HCT116 (cell line): ENCODE results near the gene MAS1. TPM values are rescaled to one million over a fixed set of nuclear protein-coding genes. Genes with fewer than 3 reads are reported as not detected.
"Not testable (repeated sequence)": the region's sequence is repeated elsewhere in the genome, so short reads cannot be mapped to it uniquely, and the experiment has no call there.

ENCODE experiments used
- ATAC-seq: fragments of 200-7000 bp; cut with Tn5 transposase; 2 replicates; pipeline ENCODE4 v1.9.1; 2020; ENCODE audit warnings: mild to moderate bottlenecking, moderate library complexity
- BruUV-seq: library from RNA; stranded (reverse); fragments of 400-500 nt; replicated peaks from 2 replicates; lab custom pipeline; 2021; lab: Mats Ljungman, UMichigan
- CTCF ChIA-PET: fragments of 300-600 bp; sonication (Branson Sonifier 250); formaldehyde crosslinking; loops from one replicate; lab custom pipeline; 2021; ENCODE audit warnings: antibody characterized with exemption; lab: Charles Lee
- POLR2A ChIA-PET: fragments of 300-600, 350-600 bp; sonication (Branson Sonifier 250); formaldehyde crosslinking; loops from one replicate; lab custom pipeline; 2021; ENCODE audit warnings: antibody characterized with exemption; lab: Charles Lee
- RAD21 ChIA-PET, 2 experiments: fragments of 300-600 bp; sonication (Branson Sonifier 250); formaldehyde crosslinking; loops; one replicate each; lab custom pipeline; 2023; ENCODE audit warnings: low total read pairs in 2 of 2; ENCODE audit not compliant: uncharacterized antibody in 2 of 2, unreplicated experiment in 2 of 2, low non-redundant PET in 1 of 2; lab: Charles Lee
- DNase-seq: peaks from one replicate; pipeline ENCODE4 v3.0.0-alpha.2; 2010; ENCODE audit warnings: low read depth, low spot score
- H2AFZ ChIP-seq: fragments of 200-600 bp; shearing (Covaris generic), sonication (generic); 2 replicates; pipeline ENCODE4 v1.6.1; 2017; ENCODE audit warnings: low read depth, mixed run types, mixed read lengths, antibody characterized with exemption, low read length; ENCODE audit not compliant: poor library complexity, severe bottlenecking
- H3K27ac ChIP-seq: 2 replicates; pipeline ENCODE4 v1.5.1; 2012; ENCODE audit warnings: low read depth, low read length
- H3K27me3 ChIP-seq: fragments of 200-600 bp; sonication (generic); 2 replicates; pipeline ENCODE4 v1.6.1; 2016; ENCODE audit warnings: mixed run types, low read length, mixed read lengths; ENCODE audit not compliant: insufficient read depth
- H3K36me3 ChIP-seq, 2 experiments: fragments of 200-500 bp in 1 of 2; fragments of 200-600 bp in 1 of 2; sonication (Bioruptor generic) in 1 of 2; sonication (generic) in 1 of 2; 2 replicates each; pipeline versions ENCODE4 v1.5.1 to v1.6.1; 2014 to 2016; ENCODE audit warnings: low read length in 2 of 2, inconsistent platforms in 1 of 2, mixed read lengths in 1 of 2, mixed run types in 1 of 2; ENCODE audit not compliant: insufficient read depth in 2 of 2, control insufficient read depth in 1 of 2
- H3K4me1 ChIP-seq, 2 experiments: fragments of 200-600 bp in 1 of 2; sonication (generic) in 1 of 2; 2 replicates each; pipeline versions ENCODE4 v1.5.1 to v1.6.1; 2012 to 2017; ENCODE audit warnings: low read length in 2 of 2, inconsistent platforms in 1 of 2, mild to moderate bottlenecking in 1 of 2, mixed read lengths in 1 of 2, mixed run types in 1 of 2, moderate library complexity in 1 of 2; ENCODE audit not compliant: insufficient read depth in 2 of 2, control insufficient read depth in 1 of 2
- H3K4me2 ChIP-seq: fragments of 200-600 bp; sonication (generic); 2 replicates; pipeline ENCODE4 v1.6.1; 2017; ENCODE audit warnings: mixed run types, low read length, mixed read lengths
- H3K4me3 ChIP-seq, 2 experiments: fragments of 200-600 bp in 1 of 2; sonication (generic) in 1 of 2; replicated peaks in 1 of 2; 2 replicates each; pipeline ENCODE4 v1.5.1; 2011 to 2016; ENCODE audit warnings: low read length in 2 of 2, control low read depth in 1 of 2, low read depth in 1 of 2, mild to moderate bottlenecking in 1 of 2, mixed read lengths in 1 of 2, mixed run types in 1 of 2
- H3K79me2 ChIP-seq: fragments of 200-600 bp; sonication (generic); 2 replicates; pipeline ENCODE4 v1.6.1; 2017; ENCODE audit warnings: mild to moderate bottlenecking, mixed run types, low read length, moderate library complexity, mixed read lengths; ENCODE audit not compliant: insufficient read depth
- H3K9ac ChIP-seq: fragments of 200-600 bp; sonication (generic); 2 replicates; pipeline ENCODE4 v1.6.1; 2016; ENCODE audit warnings: low read length, mixed read lengths
- H3K9me2 ChIP-seq: fragments of 200-600 bp; sonication (generic), shearing (Covaris generic); 2 replicates; pipeline ENCODE4 v1.6.1; 2017; ENCODE audit warnings: mixed run types, mild to moderate bottlenecking, moderate library complexity; ENCODE audit not compliant: insufficient read depth
- H3K9me3 ChIP-seq, 2 experiments: fragments of 200-500 bp in 1 of 2; fragments of 200-600 bp in 1 of 2; sonication (Bioruptor generic) in 1 of 2; sonication (generic) in 1 of 2; 2 replicates each; pipeline ENCODE4 v1.6.1; 2014 to 2017; ENCODE audit warnings: low read length in 2 of 2, mixed read lengths in 2 of 2, inconsistent platforms in 1 of 2, low read depth in 1 of 2, mild to moderate bottlenecking in 1 of 2, mixed run types in 1 of 2, moderate library complexity in 1 of 2; ENCODE audit not compliant: control insufficient read depth in 1 of 2, insufficient read depth in 1 of 2
- H4K20me1 ChIP-seq: fragments of 200-600 bp; sonication (generic), shearing (Covaris generic); 2 replicates; pipeline ENCODE4 v1.6.1; 2017; ENCODE audit warnings: mixed run types, mild to moderate bottlenecking, moderate library complexity; ENCODE audit not compliant: insufficient read depth
- EGR1 ChIP-seq: IDR thresholded peaks from 2 replicates; pipeline ENCODE4 v1.6.1; 2012; ENCODE audit warnings: low read depth
- EZH2phosphoT487 ChIP-seq: fragments of 200-600 bp; IDR thresholded peaks from 2 replicates; pipeline ENCODE4 v1.6.1; 2018; ENCODE audit warnings: antibody characterized with exemption, borderline replicate concordance
- intact Hi-C: fragments of 100-400 bp; cut with micrococcal nuclease; formaldehyde crosslinking; loops from 2 replicates; pipeline ENCODE4 v1.10.0; 2022
- total RNA-seq: library from RNA; stranded (reverse); gene quantifications from one replicate; pipeline ENCODE4 v1.2.1, GENCODE V29; 2021; ENCODE audit not compliant: unreplicated experiment

Gene MAS1
- total RNA-seq, 1 experiment from 2014 or later = not detected

GRCh38 chr6:159844737-159845645 is 45.8 kb upstream of the MAS1 start:
- Histone ChIP-seq H2AFZ (no peak overlapping the region), H3K27ac (no peak overlapping the region), H3K79me2 (no peaks in the 10 kb centered on the region), H3K36me3 (no peaks in the 10 kb centered on the region), H3K27me3 (no peaks in the 10 kb centered on the region), H3K4me2 (no peak overlapping the region), H4K20me1 (no peaks in the 10 kb centered on the region), H3K4me3 (no peak overlapping the region), H3K9me3 (no peaks in the 10 kb centered on the region), H3K9ac (no peak overlapping the region), H3K9me2 (no peaks in the 10 kb centered on the region), H3K4me1 (no peaks in the 10 kb centered on the region)
- ChIA-PET RAD21 (no interaction called here), CTCF (no interaction called here), POLR2A (no interaction called here)
- no TSS peak for BruUV-seq
- ATAC-seq = no peak
- no peak for DNase-seq
- intact Hi-C loops = no loop called here
- TF ChIP-seq EZH2phosphoT487 = no peak
- no peak for TF ChIP-seq EGR1

GRCh38 chr6:159848552-159848951 is 42.2 kb upstream of the MAS1 start:
- H2AFZ ChIP-seq, H3K36me3 ChIP-seq, H3K27me3 ChIP-seq, intact Hi-C loops, POLR2A ChIA-PET, CTCF ChIA-PET, H4K20me1 ChIP-seq, H3K9ac ChIP-seq, H3K9me3 ChIP-seq, BruUV-seq, RAD21 ChIA-PET, H3K27ac ChIP-seq, DNase-seq, H3K4me3 ChIP-seq, ATAC-seq, H3K79me2 ChIP-seq, H3K4me2 ChIP-seq, H3K9me2 ChIP-seq, H3K4me1 ChIP-seq: not testable (repeated sequence)

GRCh38 chr6:159849851-159850250 is 40.9 kb upstream of the MAS1 start:
- H3K9ac ChIP-seq, H3K36me3 ChIP-seq, ATAC-seq, H3K79me2 ChIP-seq, H3K27ac ChIP-seq, H3K4me3 ChIP-seq, H3K9me3 ChIP-seq, BruUV-seq, H3K4me1 ChIP-seq, RAD21 ChIA-PET, DNase-seq, H4K20me1 ChIP-seq, H2AFZ ChIP-seq, POLR2A ChIA-PET, H3K27me3 ChIP-seq, H3K4me2 ChIP-seq, CTCF ChIA-PET, H3K9me2 ChIP-seq: not testable (repeated sequence)
- intact Hi-C loops = loop anchor here (10.0 kb wide), 1 partner anchor 675 kb away; no protein-coding TSS in a partner anchor
